ENCODE data around the gene ATG101. TPM values are rescaled to one million over a fixed set of nuclear protein-coding genes. Genes with fewer than 3 reads are reported as not detected.

ATG101 gene
- total and polyA plus RNA-seq, 2 experiments from 2014 or later: 27.7 to 60.3 TPM

DNA sequence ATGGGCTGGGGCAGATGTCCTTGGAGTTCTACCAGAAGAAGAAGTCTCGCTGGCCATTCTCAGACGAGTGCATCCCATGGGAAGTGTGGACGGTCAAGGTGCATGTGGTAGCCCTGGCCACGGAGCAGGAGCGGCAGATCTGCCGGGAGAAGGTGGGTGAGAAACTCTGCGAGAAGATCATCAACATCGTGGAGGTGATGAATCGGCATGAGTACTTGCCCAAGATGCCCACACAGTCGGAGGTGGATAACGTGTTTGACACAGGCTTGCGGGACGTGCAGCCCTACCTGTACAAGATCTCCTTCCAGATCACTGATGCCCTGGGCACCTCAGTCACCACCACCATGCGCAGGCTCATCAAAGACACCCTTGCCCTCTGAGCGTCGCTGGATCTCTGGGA is 7.0 kb downstream of the ATG101 start:
- peaks cover 11% of the 10 kb centered on the region; the same call in 1 of the 2 replicates for H3K36me3 ChIP-seq (ENCODE audit: insufficient read depth)
- H3K27ac ChIP-seq (ENCODE audit: low read depth): no peak overlapping the region
- no peak overlapping the region for H3K4me3 Mint-ChIP-seq
- no peak overlapping the region for H3K4me2 ChIP-seq
- peaks cover 56% of the 10 kb centered on the region for H3K36me3 Mint-ChIP-seq (ENCODE audit: low read depth)
- H3F3A ChIP-seq (replicated peaks; ENCODE audit: low read depth): 0 out of 2 replicates have a peak, but pooled peaks cover 7% of the 10 kb centered on the region
- H3K4me1 ChIP-seq (ENCODE audit: insufficient read depth): peaks cover 27% of the 10 kb centered on the region; the same call in 1 of the 2 replicates
- H3K4me1 Mint-ChIP-seq: peaks cover 24% of the 10 kb centered on the region
- peaks cover 12% of the 10 kb centered on the region; the same call in 1 of the 2 replicates for H3K27me3 ChIP-seq (ENCODE audit: insufficient read depth)
- no peak for ATAC-seq
- no peak for TF ChIP-seq EZH2phosphoT487 (IDR thresholded peaks at IDR 0.05; ENCODE audit: unreplicated experiment)
- TF ChIP-seq, protein P1, sequence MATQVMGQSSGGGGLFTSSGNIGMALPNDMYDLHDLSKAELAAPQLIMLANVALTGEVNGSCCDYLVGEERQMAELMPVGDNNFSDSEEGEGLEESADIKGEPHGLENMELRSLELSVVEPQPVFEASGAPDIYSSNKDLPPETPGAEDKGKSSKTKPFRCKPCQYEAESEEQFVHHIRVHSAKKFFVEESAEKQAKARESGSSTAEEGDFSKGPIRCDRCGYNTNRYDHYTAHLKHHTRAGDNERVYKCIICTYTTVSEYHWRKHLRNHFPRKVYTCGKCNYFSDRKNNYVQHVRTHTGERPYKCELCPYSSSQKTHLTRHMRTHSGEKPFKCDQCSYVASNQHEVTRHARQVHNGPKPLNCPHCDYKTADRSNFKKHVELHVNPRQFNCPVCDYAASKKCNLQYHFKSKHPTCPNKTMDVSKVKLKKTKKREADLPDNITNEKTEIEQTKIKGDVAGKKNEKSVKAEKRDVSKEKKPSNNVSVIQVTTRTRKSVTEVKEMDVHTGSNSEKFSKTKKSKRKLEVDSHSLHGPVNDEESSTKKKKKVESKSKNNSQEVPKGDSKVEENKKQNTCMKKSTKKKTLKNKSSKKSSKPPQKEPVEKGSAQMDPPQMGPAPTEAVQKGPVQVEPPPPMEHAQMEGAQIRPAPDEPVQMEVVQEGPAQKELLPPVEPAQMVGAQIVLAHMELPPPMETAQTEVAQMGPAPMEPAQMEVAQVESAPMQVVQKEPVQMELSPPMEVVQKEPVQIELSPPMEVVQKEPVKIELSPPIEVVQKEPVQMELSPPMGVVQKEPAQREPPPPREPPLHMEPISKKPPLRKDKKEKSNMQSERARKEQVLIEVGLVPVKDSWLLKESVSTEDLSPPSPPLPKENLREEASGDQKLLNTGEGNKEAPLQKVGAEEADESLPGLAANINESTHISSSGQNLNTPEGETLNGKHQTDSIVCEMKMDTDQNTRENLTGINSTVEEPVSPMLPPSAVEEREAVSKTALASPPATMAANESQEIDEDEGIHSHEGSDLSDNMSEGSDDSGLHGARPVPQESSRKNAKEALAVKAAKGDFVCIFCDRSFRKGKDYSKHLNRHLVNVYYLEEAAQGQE (IDR thresholded peaks at IDR 0.05; ENCODE audit: unreplicated experiment): no peak
- TF ChIP-seq EZH2 (IDR thresholded peaks at IDR 0.05; ENCODE audit: low read depth, unreplicated experiment): no peak
- TF ChIP-seq STAT1 (IDR thresholded peaks at IDR 0.05; ENCODE audit: unreplicated experiment): no peak
- TF ChIP-seq, protein P2, sequence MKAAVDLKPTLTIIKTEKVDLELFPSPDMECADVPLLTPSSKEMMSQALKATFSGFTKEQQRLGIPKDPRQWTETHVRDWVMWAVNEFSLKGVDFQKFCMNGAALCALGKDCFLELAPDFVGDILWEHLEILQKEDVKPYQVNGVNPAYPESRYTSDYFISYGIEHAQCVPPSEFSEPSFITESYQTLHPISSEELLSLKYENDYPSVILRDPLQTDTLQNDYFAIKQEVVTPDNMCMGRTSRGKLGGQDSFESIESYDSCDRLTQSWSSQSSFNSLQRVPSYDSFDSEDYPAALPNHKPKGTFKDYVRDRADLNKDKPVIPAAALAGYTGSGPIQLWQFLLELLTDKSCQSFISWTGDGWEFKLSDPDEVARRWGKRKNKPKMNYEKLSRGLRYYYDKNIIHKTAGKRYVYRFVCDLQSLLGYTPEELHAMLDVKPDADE (IDR thresholded peaks at IDR 0.05): no peak
- TF ChIP-seq, protein P3, sequence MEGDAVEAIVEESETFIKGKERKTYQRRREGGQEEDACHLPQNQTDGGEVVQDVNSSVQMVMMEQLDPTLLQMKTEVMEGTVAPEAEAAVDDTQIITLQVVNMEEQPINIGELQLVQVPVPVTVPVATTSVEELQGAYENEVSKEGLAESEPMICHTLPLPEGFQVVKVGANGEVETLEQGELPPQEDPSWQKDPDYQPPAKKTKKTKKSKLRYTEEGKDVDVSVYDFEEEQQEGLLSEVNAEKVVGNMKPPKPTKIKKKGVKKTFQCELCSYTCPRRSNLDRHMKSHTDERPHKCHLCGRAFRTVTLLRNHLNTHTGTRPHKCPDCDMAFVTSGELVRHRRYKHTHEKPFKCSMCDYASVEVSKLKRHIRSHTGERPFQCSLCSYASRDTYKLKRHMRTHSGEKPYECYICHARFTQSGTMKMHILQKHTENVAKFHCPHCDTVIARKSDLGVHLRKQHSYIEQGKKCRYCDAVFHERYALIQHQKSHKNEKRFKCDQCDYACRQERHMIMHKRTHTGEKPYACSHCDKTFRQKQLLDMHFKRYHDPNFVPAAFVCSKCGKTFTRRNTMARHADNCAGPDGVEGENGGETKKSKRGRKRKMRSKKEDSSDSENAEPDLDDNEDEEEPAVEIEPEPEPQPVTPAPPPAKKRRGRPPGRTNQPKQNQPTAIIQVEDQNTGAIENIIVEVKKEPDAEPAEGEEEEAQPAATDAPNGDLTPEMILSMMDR (conservative IDR thresholded peaks at IDR 0.05; ENCODE audit: low read depth in 2 of 2): no peak
- no peak for TF ChIP-seq ZNF331 (CRISPR knock-in tag; IDR thresholded peaks at IDR 0.05; ENCODE audit: low read depth)
- no peak for TF ChIP-seq NANOG (IDR thresholded peaks at IDR 0.05; ENCODE audit: borderline replicate concordance)
- TF ChIP-seq CREB1 (CRISPR knock-in tag; IDR thresholded peaks at IDR 0.05; ENCODE audit: low read depth): no peak
- no peak for TF ChIP-seq JUNB (IDR thresholded peaks at IDR 0.05; ENCODE audit: unreplicated experiment)
- no peak for TF ChIP-seq ZNF114 (CRISPR knock-in tag; IDR thresholded peaks at IDR 0.05)
- TF ChIP-seq, protein P4, sequence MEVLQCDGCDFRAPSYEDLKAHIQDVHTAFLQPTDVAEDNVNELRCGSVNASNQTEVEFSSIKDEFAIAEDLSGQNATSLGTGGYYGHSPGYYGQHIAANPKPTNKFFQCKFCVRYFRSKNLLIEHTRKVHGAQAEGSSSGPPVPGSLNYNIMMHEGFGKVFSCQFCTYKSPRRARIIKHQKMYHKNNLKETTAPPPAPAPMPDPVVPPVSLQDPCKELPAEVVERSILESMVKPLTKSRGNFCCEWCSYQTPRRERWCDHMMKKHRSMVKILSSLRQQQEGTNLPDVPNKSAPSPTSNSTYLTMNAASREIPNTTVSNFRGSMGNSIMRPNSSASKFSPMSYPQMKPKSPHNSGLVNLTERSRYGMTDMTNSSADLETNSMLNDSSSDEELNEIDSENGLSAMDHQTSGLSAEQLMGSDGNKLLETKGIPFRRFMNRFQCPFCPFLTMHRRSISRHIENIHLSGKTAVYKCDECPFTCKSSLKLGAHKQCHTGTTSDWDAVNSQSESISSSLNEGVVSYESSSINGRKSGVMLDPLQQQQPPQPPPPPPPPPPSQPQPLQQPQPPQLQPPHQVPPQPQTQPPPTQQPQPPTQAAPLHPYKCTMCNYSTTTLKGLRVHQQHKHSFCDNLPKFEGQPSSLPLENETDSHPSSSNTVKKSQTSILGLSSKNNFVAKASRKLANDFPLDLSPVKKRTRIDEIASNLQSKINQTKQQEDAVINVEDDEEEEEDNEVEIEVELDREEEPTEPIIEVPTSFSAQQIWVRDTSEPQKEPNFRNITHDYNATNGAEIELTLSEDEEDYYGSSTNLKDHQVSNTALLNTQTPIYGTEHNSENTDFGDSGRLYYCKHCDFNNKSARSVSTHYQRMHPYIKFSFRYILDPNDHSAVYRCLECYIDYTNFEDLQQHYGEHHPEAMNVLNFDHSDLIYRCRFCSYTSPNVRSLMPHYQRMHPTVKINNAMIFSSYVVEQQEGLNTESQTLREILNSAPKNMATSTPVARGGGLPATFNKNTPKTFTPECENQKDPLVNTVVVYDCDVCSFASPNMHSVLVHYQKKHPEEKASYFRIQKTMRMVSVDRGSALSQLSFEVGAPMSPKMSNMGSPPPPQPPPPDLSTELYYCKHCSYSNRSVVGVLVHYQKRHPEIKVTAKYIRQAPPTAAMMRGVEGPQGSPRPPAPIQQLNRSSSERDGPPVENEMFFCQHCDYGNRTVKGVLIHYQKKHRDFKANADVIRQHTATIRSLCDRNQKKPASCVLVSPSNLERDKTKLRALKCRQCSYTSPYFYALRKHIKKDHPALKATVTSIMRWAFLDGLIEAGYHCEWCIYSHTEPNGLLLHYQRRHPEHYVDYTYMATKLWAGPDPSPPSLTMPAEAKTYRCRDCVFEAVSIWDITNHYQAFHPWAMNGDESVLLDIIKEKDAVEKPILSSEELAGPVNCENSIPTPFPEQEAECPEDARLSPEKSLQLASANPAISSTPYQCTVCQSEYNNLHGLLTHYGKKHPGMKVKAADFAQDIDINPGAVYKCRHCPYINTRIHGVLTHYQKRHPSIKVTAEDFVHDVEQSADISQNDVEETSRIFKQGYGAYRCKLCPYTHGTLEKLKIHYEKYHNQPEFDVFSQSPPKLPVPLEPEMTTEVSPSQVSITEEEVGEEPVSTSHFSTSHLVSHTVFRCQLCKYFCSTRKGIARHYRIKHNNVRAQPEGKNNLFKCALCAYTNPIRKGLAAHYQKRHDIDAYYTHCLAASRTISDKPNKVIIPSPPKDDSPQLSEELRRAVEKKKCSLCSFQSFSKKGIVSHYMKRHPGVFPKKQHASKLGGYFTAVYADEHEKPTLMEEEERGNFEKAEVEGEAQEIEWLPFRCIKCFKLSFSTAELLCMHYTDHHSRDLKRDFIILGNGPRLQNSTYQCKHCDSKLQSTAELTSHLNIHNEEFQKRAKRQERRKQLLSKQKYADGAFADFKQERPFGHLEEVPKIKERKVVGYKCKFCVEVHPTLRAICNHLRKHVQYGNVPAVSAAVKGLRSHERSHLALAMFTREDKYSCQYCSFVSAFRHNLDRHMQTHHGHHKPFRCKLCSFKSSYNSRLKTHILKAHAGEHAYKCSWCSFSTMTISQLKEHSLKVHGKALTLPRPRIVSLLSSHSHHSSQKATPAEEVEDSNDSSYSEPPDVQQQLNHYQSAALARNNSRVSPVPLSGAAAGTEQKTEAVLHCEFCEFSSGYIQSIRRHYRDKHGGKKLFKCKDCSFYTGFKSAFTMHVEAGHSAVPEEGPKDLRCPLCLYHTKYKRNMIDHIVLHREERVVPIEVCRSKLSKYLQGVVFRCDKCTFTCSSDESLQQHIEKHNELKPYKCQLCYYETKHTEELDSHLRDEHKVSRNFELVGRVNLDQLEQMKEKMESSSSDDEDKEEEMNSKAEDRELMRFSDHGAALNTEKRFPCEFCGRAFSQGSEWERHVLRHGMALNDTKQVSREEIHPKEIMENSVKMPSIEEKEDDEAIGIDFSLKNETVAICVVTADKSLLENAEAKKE (CRISPR knock-in tag; IDR thresholded peaks at IDR 0.05): no peak
- TF ChIP-seq POLR2AphosphoS5 (IDR thresholded peaks at IDR 0.05; ENCODE audit: low read depth): no peak
- no peak overlapping the region for H3K27ac Mint-ChIP-seq
- no peak for DNase-seq (ENCODE audit: low spot score)
- peaks cover 32% of the 10 kb centered on the region for H4K20me1 ChIP-seq (replicated peaks; ENCODE audit: insufficient read depth)
- peaks cover 10% of the 10 kb centered on the region for H3K27me3 Mint-ChIP-seq (ENCODE audit: insufficient read depth, low read depth, poor library complexity)
- no peaks in the 10 kb centered on the region for H3K9me2 ChIP-seq (ENCODE audit: insufficient read depth)
- no peak overlapping the region for H3K4me3 ChIP-seq
- no peak overlapping the region for H2AFZ ChIP-seq
- H3K79me2 ChIP-seq (replicated peaks; ENCODE audit: insufficient read depth): peaks cover 36% of the 10 kb centered on the region
- H3K9me3 Mint-ChIP-seq: no peaks in the 10 kb centered on the region
